ENCODE results near the gene CALR3. TPM values are rescaled to one million over a fixed set of nuclear protein-coding genes. Genes with fewer than 3 reads are reported as not detected.
"Not testable (repeated sequence)": the region's sequence is repeated elsewhere in the genome, so short reads cannot be mapped to it uniquely, and the experiment has no call there.

The CALR3 gene, protein sequence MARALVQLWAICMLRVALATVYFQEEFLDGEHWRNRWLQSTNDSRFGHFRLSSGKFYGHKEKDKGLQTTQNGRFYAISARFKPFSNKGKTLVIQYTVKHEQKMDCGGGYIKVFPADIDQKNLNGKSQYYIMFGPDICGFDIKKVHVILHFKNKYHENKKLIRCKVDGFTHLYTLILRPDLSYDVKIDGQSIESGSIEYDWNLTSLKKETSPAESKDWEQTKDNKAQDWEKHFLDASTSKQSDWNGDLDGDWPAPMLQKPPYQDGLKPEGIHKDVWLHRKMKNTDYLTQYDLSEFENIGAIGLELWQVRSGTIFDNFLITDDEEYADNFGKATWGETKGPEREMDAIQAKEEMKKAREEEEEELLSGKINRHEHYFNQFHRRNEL
- total RNA-seq, result not detected in 2 replicates

DNA sequence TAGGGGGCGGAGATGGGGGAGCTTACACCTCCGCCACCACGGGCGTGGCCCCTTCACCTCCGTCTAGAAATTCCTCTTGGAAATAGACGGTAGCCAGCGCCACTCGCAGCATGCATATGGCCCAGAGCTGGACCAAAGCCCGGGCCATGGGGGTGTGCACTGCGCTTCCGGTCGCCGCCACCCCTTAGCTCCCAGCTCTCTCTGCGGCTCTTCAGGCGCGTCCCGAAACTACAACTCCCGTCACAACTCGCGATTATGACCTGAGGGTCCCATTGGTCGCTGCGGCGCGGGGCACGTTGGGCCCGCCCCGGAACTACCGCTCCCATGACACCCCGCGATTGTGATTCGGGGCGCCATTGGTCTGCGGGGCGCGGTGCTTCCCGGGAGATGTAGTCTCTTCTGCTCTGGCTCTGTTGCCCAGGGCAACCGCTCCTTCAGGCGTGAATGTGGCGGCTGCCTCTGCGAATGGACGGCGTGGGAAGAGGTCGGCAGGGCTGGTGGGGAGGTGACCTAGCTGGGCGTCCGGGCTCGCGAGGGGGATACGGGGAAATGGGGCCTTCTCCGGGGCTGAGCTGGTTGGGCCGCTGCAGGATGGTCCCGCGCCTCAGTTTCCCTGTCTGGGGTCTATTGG lies at the start of gene CALR3, which contains the start of gene C19orf44:
TSS of gene CALR3 (minus strand) at position 186 of the 631 bp plus-strand sequence. CDS start at position 148, 38 bp downstream.
TSS of gene C19orf44 (plus strand) at position 413 of the 631 bp plus-strand sequence. CDS start 4,399 bp downstream, outside the sequence.
- DNase-seq (ENCODE audit: low read depth), result peak; percentile 93

DNA sequence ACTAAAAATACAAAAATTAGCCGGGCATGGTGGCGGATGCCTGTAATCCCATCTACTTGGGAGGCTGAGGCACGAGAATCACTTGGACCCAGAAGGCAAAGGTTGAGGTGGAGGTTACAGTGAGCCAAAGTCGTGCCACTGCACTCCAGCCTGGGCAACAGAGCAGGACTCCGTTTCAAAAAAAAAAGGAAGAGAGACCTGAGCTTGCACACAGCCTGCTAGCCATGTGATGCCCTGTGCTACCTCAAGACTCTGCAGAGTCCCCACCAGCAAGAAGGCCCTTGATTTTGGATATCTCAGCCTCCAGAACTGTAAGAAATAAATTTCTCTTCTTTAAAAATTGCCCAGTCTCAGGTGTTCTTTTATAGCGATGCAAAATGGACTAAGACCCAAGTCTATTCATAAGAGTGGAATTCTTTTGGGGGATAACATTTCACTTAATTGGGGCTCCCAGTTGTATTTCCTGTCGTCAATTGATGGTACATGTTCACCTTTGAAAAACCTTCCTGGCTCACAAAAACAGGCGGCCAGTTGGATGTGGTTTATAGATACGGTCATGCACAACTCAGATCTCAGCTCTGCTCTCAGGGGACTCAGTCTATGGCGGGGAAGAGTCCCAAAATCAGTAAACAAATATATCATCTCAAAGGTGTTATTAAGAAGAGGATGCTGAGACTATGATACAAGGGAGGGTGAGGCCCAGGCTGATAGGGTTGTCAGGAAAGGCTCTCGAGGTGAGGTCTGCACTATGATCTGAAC lies 48.7 kb upstream of the CALR3 start:
- DNase-seq (ENCODE audit: low read depth), result no peak

DNA sequence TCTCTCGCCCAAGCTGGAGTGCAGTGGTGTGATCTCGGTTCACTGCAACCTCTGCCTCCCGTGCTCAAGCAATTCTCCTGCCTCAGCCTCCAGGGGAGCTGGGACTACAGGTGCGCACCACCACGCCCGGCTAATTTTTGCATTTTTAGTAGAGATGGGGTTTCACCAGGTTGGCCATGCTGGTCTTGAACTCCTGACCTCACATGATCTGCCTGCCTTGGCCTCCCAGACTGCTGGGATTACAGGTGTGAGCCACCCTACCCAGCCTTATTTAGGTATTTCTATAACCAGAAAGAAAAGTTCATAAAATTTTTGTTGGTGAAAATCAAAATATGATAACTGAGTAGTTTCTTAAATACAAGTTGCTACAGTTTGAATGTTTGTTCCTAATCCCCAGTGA lies 47.8 kb upstream of the CALR3 start:
- DNase-seq (ENCODE audit: low read depth), result not testable (repeated sequence)

DNA sequence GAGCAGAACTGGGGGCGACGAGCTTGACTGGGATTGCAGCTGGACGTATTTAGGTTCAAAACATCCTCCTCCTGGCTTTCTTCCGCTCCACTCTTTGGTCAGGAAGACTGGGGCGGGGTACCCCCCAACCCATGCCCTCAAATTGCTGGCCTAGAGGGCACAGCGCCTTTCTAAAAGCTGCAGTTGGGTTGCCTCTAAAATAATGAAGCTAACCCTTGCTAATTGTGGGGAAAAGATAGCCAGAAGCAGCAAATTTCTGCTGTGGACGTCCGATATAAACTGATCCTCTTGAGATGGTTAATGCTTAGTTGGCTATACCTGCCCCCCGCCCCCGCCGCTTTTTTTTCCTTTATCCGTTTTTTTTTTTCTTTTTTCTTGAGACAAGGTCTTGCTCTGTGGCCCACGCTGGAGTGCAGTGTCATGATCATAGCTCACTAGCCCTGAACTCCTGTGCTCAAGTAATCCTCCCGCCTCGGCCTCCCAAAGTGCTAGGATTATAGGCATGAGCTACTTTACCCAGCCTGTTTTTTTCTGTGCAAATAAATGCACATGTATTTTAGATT lies 47.0 kb upstream of the CALR3 start:
- DNase-seq (ENCODE audit: low read depth), result no peak

DNA sequence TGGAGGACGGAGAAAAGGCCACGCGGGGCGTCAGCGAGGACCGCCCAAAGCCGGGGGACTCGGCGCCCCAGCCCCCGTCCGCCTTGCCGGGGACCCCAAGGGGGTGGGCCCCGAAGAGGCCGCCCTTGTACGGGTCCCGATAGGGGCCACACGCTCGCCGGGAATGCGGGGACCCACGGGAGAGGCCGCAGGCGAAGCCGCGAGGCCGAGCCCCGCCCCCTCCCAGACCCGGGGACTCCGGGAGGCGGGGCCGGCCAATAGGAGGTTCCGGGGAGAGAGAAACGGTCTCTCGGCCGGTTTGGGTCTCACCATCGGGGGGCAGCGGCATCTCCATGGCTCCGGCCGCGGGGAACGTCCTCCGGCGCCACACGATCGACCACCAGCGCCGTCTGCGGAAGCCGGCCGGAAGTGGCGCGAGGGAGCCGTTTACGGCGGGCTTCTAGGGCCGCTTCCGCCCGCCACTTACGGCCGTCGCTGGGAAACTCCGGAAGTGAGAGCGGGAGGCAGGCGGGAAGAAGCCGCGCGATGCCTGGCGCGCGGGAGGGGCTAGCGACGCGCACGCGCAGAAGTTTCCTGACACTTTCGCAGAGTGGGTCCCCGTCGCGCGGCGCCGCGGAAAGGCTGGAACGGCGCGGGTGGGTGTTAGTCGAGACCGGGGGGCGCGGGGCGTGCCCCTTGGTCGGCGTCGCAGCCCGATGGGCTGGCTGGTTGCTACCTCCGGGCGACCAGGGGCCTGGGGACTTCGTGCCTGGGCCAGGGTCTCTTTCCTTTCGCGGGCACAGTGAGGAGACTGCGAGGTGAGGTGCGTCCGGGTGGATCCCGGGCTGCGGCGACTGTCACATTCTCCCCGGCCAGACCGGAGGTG lies 46.3 kb upstream of the CALR3 start, which contains the start of gene CHERP:
TSS of gene CHERP (minus strand) at position 393 of the 865 bp plus-strand sequence. CDS start at position 334, 59 bp downstream.
- peak; percentile 78 for DNase-seq (ENCODE audit: low read depth)

DNA sequence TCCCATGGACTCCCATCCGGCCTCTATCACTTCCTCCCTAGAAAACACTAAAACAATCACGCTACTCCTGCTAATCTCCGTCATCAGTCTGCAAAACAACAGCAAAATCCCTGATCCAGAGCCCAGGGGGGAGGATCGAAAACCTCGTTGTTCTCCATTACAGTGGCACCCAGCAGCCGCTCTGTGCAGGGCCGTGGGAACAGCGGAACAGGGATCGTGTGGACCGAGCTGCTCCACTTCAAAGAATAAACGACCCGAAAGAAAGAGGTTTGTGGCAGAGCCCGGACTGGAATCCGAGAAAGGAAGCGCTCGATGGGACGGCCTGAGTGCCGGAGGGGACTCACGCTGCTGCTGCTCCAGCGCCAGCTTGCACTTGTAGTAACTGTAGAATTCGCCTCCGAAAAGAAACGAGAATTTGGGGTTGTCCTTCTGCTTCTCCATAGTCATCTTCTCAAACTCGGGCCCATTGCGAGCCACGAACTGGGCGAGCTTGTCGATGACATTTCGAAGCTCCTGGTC lies 45.6 kb upstream of the CALR3 start:
- no peak for DNase-seq (ENCODE audit: low read depth)

DNA sequence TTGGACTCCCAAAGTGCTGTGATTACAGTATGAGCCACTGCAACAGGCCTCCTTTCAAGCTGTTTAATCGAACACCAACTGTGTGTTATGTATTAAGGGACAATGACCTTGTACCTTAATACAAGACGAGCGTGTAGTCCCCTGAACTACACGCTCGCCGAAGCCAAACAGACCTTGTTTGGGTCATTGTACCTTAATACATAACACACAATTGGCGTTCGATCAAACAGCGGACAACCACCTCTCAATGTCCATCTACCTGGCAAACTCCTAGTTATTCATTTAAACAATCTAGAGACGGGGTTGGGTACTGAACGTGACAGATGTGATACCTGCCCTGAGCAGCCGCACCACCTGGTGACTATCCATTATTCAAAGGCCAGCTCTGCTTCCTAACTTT lies 45.0 kb upstream of the CALR3 start:
- DNase-seq (ENCODE audit: low read depth), result no peak

DNA sequence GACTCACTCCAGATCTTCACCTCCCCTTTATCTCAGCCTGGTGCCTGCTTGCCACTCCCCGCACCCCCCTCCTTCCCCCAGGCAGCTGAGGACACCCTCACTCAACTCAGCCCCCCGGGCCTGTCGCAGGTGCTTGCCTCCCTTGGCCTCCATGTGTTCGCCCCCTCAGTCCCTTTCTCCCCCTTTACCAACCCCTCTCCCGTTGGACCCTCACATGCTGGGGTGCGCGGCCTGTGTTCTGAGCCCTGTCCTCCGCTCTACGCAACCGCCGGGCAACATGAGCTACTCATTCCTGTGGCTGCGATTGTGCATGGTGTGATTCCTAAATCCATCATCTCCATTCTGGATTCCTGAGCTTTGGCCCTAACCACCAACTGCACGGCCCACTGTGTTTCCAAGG lies 41.1 kb upstream of the CALR3 start:
- DNase-seq (ENCODE audit: low read depth), result no peak

DNA sequence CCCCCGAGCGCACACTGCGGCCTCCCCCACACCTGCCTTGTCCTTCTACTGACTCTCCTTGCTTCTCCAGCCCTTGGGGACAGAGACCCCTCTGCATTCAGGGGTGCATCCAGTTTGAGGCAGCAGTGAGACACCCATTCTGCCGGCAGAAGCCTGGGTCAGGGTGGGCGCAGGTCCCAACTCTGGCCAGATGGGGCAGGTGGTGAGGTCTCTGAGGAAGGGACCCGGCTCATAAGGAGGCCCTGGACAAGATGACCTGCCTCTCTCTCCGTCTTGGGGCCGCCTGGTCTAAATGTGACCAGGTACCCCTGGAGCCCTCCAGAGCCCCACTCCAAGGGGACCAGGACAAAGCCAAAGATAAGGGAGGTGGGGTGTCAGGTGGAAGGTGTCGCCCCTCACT lies 40.2 kb upstream of the CALR3 start:
- DNase-seq (ENCODE audit: low read depth), result no peak

DNA sequence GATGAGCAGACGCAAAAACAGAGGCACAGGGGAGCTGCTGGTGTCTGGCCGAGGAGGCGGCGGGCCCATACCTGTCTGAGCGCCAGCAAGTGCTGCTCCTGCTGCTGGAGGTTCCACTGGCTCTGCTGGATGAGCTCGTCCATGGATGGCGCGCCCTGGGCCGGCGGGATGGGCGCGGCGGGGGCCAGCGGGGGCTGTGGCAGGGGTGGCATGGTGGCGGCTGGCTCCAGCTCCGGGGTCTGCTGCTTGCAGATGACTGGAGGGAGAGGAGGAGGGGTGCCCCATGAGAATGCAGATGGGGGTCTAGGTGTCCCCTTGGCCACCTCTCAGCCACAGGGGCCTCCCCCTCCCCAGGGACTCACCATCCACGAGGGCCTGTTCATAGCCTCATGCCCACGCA lies 39.4 kb upstream of the CALR3 start:
- no peak for DNase-seq (ENCODE audit: low read depth)

DNA sequence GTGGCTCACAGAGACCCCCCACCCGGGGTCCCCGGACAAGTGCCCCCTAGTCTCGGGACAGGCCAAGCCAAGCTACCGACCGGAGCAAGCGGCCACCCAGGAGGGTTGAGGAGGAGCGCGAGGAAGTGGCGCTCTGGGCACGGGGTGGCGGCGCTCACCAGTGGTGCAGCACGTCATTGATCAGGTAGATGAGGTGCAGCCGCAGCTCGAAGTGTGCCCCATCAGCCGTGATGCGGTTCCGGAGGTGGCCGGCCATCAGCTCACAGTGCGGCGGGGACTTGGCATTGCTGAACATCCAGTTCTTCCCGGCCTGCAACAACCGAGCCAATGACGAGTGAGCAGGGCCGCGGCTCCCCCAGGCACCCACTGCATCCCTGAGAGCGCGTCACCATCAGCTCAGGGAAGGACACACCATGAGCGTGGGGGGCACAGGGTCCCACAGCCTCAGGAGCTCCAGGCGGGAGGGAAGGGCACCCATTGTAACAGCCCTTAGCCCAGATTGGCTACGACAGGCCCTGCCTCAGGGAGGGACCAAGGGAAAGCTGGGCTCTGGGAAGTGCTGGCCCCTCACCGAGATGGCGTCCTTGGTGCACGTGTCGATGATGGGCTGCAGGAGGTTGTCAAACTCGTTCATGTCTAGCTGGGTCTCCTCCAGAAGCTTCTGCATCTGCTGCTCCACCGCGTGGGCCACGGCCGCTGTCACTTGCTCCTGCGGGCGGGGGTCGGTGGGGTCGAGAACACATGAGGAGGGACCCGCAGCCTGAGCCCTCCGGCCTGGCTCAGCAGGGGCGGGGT lies 36.7 kb upstream of the CALR3 start:
- DNase-seq (ENCODE audit: low read depth), result no peak

DNA sequence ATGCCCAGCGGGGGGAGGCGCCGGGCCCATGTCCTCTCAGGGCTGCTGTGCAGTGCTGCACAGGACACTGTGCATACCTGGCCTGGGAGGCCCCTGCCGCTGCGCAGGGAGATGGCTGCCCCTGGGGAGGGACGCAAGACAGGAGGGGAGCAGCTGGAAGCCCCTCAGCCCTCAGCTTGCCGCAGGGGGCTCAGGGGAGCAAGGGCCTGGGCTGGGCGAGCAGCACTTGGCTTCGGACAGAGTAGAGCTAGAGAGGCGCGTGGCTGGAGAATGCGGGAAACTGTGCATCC lies 35.4 kb upstream of the CALR3 start:
- no peak for DNase-seq (ENCODE audit: low read depth)

DNA sequence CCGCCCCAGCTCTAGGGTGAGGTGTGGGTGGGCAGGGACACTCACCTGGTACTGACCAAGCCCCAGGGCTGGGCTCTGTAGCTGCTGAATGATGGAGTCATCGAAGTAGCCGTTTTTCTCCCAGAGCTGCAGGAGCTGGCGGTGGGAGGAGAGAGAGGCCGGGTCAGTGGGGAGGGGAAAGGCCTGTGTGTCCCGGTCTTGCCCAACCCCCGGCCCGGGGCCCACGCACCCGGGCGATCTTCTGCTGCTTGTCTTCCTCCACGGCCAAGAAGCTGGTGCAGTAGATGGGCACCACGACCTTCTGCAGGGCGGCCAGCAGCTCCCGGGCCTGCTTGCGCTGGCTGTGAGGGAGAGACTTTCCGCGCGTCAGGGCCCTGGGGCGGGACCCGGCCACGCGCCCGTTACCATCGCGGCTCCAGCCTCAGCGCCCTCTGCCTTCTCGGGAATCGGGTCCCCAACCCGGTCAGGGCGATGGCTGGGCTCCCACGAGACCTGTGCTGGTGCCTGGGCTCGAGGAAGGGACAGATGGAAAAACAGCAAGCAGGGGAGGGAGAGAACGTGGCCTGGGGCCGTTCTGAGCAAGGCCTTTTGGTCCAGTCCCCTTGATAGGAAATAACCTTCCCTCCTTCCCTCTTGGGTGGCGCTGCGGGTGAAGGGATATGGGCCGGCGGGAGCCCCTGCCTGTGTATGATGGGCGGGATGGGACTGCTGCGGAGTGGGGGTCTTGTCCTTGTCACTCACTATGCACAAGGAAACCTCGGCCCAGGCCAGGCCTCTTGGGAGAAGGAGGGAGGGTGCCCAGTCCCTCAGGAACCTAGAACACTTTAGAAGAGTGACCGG lies 34.8 kb upstream of the CALR3 start:
- DNase-seq (ENCODE audit: low read depth), result no peak

DNA sequence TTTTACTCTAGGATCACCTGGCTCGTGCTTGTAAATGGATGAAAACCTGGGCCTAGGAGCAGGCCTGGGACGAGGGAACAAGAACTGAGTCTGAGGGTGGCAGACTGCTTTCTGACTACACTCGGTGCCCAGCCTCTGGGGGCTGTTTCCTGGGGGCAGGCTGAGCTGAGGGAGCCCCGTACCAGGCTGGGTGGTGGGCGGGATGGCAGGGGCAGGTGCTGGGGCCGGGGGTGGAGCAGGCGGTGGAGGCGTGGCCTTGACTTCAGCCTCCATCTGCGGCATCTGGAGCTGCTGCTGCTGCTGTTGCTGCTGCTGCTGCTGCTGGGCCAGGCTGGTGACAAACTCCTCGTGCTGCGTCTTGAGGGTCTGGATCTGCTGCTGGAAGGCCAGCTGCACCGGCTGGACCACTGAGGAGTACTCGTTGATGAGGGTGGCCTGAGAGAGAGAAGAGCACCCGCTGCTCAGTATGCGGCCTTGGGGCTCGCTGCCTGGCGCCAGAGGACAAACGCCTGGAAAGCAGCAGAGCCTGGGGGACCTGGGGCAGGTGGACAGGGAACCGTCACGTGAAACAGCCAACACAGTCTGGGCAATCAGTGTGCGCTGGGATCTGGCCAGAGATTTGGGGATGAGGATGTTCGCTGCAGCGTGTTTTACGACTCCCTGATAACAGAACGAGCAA lies 33.6 kb upstream of the CALR3 start:
- DNase-seq (ENCODE audit: low read depth), result no peak

DNA sequence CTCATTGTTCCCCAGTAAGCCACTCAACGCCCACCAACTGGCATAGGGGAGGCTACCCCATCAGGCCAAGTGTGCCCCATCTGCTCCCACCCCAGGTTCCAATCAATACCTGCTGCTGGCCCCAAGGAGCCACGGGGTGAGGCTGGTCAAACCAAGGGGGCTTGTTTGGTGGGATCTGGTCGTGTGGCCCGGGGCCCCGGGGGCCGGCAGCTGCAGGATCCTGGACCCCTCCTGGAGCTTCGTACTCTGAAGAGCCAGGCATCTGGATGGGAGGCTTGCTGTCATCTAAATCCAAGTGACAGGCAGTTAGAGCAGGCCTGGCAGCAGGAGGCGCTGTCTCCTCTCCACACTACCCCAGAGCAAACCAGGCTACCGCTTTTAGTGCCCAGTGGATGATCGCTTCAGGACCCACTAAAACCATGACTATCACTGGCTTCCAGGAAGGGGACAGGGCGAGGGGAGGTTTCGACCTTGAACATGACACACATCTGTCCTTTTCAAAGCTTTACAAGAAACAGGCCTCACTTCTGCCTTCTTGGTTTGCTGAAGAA lies 32.1 kb upstream of the CALR3 start:
- no peak for DNase-seq (ENCODE audit: low read depth)

DNA sequence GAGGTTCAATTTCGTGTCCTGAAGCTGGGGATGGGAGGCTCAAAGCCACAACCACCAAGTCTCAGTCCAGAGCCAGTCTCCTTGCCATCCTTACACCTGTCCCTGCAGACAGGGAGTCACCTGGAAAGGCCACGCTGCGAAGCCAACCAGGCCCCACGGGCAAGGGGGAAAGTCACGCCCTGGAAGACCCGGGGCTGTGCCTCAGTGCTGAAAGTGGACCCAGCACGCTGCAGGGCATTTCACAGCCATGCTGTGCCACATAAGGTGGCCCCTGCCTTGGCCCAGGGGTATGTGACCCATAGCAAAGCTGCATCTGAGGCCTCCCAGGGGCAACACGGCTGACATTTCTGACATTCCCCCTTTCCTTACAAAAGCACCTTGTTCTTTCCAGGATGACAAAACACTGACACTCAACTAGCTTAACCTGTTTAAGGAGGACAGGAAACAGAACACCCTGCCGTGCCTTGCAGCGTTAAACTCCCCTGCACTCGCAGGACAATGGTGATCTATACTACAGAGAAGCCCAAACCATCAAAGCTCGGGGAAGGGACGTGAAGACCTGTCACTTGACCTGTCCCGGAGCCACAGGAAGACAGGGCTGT lies 31.5 kb upstream of the CALR3 start:
- DNase-seq (ENCODE audit: low read depth), result no peak

DNA sequence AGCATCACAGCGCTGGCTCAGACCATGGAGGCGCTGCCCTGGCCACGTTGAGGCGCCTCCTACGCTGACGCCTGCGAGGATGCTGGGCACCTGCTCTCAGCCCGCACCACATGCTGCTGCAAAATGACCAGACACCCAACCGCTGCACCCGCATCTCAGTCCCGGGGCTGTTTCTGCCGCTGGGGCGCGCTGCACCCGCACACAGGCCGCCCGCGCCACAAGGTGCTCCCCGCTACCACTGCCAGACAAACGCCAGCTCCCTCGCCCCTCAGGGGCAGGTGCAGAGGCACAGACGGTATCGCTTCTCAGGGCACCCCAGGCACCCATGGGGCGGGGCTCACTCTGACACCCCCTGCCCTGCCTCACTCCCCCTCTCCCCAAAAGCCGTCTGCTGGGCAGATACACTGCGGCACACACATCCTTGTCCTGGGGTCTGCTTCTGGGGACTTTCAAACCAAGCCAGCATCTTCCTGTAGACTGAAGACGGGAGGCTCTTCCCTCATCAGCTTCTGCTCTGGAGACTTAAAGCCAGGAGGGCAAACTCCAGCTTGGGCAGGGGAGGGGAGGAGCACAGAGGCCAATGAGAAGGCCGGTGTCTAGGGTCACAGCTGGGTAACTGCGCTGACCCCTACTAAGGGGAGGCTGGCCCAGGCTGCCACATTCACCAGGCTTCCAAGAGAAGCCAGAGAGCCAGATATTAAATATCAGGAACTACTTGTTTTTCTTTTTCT lies 29.9 kb upstream of the CALR3 start:
- no peak for DNase-seq (ENCODE audit: low read depth)
